Anterior cingulate cortex (tissue), 58 donors: Measurements from ENCODE around the gene STAT6.

Source experiments
- DNase-seq, 58 donors: peaks; one replicate each; lab custom pipeline; 2025; lab: John Stamatoyannopoulos, UW

STAT6 gene

GRCh38 chr12:57146961-57147944 is 36.1 kb upstream of the STAT6 start, which contains the start of gene LRP1-AS:
TSS of gene LRP1-AS (minus strand) at chr12:57147619.
- peak in 5 of 58 donors; percentile 7 to 14 (median 11) for DNase-seq

DNA sequence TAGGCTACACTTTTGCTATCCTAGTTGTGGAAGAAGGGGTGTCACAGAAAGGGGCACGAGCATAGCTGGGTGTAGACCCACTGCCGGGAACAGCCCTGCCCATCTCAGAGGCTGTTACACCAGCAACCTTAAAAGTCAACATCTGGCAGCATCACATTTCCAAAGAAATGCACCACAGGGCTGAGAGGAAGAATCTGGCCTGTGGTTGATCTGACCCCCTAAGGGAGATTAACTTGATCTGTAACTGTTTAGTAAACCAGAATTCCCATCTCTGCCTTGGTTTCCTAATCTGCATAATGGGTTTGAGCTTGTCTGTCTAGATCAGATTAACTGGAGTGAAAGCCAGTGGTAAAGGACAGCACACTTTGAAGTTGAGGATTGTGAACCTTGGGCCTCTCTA is 34.9 kb upstream of the STAT6 start:
- DNase-seq: no peak

- DNase-seq: peak in 38 of 58 donors; percentile 15 to 71 (median 40)
Observed at GRCh38 chr12:57145460-57146059, 34.4 kb upstream of the STAT6 start.

DNA sequence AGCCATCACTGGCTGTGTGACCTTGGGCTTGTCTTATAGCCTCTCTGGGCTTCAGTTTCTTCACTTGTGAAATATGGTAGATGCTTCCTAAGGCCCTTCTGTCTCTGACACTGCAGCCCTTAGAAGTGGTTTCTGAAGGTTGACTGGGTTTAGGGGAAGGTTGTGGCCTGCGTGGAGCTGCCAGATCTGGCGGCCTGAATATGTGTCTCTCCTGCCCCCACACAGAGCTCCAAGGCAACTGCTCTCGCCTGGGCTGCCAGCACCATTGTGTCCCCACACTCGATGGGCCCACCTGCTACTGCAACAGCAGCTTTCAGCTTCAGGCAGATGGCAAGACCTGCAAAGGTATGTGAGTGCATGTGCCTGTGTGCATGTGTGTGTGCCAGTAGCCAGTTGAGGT is 32.3 kb upstream of the STAT6 start:
- peak in 1 of 58 donors; percentile 26 for DNase-seq

DNA sequence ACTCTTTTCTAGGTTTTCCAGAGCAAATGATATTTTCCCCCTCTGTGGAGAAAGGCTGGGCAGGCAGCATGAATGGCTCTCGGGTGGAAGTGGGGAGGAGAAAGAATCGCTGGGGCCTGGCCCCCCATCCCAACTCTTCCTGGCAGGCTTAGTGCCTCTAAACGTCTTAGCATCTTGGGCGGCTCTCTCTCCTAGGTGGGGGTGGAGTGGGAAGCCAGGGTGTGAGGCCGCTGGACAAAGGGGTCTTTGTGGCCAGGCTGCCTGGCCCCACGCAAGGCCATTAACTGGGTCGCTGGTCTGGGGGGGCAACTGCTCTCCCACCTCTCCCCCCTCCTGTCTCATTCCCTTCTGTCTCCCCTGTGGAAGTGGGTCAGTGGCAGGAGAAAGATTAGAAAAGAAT is 31.6 kb upstream of the STAT6 start:
- DNase-seq: peak in 38 of 58 donors; percentile 9 to 79 (median 44)

- no peak for DNase-seq
Observed at GRCh38 chr12:57142121-57142520, 31.0 kb upstream of the STAT6 start.

- no peak for DNase-seq
Observed at GRCh38 chr12:57141249-57141648, 30.1 kb upstream of the STAT6 start.

DNA sequence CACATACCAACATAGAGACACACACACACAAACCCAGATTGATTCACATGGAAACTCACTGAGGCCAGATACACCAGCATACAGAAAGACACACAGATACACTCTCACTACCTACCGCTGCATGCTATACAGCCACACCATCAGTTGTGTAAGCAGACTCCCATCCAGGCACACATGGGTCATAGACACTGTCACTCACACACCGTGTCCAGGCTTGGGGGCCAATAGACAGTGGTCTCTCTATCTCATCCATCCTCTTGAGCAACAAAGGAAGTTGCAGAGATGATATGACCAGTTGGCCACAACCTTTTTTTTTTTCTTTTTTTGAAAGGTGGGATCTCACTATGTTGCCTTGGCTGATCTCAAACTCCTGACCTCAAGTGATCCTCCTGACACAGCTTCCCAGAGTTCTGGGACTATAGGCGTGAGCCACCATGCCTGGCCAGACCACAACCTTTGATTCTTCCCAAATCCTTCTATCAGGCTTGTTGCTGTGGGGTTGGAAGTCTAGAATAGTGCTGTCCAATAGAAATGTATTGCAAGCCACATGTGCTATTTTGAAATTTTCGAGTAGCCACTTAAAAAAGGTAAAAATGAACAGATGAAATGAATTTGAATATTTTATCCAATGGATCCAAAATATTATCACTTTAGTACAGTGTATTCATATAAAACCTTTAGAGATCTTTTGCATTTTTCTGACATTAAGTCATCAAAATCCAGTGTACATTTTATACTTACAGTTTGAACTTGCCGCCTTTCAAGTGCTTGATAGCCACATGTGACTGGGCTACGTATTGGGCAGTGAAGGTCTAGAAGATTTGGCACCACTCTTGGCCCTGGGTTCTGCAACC is 28.9 kb upstream of the STAT6 start:
- DNase-seq: no peak

DNA sequence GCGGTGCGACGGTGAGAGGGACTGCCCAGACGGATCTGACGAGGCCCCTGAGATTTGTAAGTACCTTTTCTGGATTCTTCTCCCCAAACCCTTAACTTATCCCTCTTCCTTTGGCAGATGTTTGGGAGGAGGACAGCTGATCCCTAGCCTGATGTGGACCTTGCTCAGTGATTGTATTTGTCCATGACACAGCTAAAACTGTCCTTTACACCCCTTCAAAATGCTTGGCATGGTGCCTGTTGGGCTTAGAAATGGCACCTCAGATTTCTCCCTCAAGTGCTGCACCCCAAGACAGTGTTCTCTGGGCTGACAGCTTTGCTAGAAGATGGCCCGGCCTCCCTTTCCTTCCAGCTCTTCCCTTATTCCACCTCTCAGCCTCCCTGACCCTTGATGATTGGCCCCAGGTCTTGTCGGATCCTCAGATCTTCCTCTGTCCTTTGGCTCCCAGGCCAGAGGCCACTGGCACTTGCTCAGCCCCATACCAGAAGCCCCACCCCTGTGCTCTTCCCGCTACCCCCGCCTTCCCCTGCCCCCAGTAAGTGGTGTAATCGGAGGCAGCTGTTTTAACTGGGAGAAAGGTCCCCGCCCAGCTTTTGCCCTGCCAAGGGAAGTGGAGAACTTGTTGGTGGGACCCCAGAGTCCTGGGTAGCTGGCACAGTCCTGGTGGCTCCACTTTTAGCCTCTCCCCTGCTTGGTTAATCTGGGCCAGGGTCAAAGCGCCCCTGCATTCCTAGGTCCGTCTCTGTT is 27.5 kb upstream of the STAT6 start:
- peak in 5 of 58 donors; percentile 15 to 49 (median 33) for DNase-seq

- DNase-seq: peak in 54 of 58 donors; percentile 31 to 88 (median 73)
Observed at GRCh38 chr12:57135527-57136326, 24.6 kb upstream of the STAT6 start.

- DNase-seq: no peak
Observed at GRCh38 chr12:57134949-57135348, 23.8 kb upstream of the STAT6 start.

DNA sequence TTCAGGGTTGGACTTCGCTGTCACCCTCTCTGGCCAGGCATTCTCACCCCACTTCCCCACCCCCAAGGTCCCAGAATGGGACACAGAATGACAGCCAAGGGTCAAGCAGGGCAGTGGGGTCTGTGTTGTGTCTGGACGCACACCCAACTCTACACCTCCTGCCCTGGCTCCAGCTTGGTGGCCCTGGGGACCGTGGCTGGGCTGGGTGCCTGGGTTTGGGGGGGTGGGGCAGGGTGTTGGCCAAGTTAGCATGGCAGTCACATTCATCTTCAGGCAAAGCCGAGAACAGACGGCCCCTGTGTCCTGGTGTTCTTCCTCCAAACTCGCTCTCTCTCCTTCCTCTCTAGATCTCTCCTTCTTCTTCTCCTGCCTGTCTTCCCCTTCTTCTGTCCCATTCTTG is 22.8 kb upstream of the STAT6 start:
- DNase-seq: peak in 39 of 58 donors; percentile 18 to 68 (median 40)

DNA sequence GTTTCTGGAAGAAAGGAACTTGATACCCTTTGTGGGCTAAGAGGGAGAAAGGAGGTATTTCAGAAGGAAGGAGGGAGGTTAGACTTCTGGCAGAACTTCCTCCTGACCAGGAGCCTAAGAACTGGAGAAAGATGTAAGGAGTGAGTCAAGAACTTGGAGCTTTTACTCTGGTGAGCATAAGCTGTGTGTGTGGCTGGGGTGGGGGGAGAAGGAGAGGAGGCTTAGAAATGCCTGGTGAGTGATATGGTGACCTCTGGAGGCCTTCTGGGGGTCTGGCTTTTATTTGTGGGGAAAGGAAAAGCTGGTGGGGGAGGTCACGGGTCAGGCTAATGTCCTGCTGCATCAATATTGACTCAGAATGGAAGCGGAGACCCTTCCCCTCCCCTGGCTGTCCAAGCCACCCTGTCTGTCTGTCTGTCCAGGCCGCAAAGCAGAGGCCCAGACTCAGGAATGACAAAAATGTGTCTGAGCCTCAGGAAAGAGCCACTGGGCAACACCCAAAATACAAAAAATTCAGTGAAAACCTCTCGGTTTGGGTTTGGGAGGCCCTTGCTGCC is 21.9 kb upstream of the STAT6 start:
- DNase-seq: no peak

DNA sequence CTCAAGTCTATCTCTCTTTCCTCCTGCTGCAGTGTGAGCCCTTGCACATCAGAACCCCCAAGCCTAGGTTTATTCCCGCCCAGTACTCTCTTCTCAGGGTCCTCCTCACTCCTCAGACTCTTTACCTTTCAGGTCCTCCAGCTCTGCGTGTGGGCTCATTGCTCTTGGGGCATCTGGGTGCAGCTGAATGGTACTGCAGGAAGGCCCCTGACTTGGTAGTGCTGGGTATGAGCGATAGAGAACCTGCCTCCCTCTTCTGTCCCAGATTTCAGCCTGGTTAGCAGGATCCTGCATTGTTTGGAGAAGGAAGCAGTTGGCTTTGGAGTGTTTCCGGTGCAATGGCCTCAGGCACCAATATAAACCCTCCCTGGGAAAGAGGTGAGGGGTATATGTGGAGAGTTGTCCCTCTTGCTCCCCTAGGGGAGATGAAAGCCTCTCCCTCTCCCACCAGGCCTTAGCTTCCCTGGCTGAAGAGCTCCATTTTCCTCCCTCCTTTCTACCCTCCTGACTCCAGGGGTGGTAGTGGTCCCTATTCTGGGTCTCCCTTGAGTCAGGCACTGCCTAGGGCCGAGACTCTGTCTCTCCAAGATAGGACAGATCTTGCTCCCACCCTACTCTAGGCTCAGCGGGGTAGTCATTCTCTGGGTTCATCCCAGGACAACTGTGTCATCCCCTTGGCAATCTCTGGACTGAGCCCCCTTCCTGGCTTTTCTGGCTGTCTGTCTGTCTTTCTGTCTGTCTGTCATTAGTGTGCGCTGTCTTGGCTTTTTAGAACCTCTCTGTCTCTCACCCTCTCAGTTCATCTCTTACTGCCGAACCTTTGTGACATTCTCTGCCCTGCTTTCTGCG is 21.0 kb upstream of the STAT6 start:
- peak in 1 of 58 donors; percentile 10 for DNase-seq

- no peak for DNase-seq
Observed at GRCh38 chr12:57130941-57131340, 19.8 kb upstream of the STAT6 start.

- no peak for DNase-seq
Observed at GRCh38 chr12:57129889-57130288, 18.7 kb upstream of the STAT6 start.

DNA sequence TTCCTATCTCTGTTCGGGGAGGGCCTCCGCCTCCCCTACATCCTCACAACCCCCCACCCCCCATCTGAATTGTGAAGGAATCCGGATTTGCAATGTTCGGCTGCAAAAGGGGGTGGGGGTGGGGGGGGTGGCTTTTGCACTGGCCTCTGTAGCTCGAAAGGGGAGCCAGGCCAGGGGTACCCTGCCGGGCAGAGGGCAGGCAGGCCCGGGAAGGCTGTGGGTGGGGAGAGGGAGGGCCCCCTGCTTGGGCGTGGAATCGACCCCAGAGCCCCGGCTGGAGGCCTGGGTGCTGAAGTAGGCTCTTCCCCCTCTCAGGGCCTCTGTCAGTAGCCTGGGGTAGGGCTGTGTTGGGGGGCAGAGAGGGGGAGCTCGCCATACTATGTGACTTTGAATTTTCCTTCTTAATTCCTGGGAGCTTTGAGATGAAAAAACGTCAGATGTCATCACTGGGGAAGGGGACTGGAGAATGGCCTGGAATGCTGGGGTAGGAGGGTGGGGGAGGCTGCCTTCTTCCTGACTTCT is 18.2 kb upstream of the STAT6 start:
- peak in 4 of 58 donors; percentile 19 to 29 (median 23) for DNase-seq
